Measurements from ENCODE around the gene NCKAP5.

The NCKAP5 gene

GRCh38 chr2:133504566-133505505 lies 63.4 kb downstream of the NCKAP5 start:
- DNase-seq (ENCODE audit: low read depth) = no peak
- H3K4me3 ChIP-seq (ENCODE audit: control insufficient read depth, low read depth, low read length) = no peak overlapping the region
- TF ChIP-seq, protein P1, sequence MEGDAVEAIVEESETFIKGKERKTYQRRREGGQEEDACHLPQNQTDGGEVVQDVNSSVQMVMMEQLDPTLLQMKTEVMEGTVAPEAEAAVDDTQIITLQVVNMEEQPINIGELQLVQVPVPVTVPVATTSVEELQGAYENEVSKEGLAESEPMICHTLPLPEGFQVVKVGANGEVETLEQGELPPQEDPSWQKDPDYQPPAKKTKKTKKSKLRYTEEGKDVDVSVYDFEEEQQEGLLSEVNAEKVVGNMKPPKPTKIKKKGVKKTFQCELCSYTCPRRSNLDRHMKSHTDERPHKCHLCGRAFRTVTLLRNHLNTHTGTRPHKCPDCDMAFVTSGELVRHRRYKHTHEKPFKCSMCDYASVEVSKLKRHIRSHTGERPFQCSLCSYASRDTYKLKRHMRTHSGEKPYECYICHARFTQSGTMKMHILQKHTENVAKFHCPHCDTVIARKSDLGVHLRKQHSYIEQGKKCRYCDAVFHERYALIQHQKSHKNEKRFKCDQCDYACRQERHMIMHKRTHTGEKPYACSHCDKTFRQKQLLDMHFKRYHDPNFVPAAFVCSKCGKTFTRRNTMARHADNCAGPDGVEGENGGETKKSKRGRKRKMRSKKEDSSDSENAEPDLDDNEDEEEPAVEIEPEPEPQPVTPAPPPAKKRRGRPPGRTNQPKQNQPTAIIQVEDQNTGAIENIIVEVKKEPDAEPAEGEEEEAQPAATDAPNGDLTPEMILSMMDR (conservative IDR thresholded peaks at IDR 0.05; ENCODE audit: control insufficient read depth, insufficient read depth, low read depth, low read length) = no peak

- no peak for DNase-seq (ENCODE audit: low read depth)
- no peak overlapping the region for H3K4me3 ChIP-seq (ENCODE audit: control insufficient read depth, low read depth, low read length)
- TF ChIP-seq, protein P1 (conservative IDR thresholded peaks at IDR 0.05; ENCODE audit: control insufficient read depth, insufficient read depth, low read depth, low read length) = no peak
Measured at GRCh38 chr2:133503927-133504326, 64.3 kb downstream of the NCKAP5 start.

GRCh38 chr2:133503323-133503722 lies 64.9 kb downstream of the NCKAP5 start:
- TF ChIP-seq, protein P1 (conservative IDR thresholded peaks at IDR 0.05; ENCODE audit: control insufficient read depth, insufficient read depth, low read depth, low read length) = no peak
- H3K4me3 ChIP-seq (ENCODE audit: control insufficient read depth, low read depth, low read length) = no peak overlapping the region
- DNase-seq (ENCODE audit: low read depth) = no peak

DNA sequence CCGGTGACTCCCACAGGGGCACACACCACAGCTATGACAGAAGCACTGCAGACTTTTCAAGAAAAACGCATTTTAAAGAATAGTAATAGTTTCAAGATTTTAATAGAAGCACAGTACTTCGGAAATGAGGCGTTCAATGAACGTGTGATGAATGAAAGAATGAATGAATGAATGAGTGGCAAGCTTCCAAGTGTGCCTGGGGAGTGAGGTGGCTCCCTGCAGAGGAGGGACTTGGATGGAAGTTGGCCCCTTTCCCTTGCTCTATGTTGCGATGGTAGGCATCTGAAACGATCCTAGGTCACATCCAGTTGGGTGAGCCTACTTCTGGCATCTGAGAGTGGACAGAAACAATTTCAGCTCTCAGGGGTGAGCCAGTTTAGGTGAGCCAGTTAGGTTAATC lies 65.6 kb downstream of the NCKAP5 start:
- no peak for DNase-seq (ENCODE audit: low read depth)
- no peak overlapping the region for H3K4me3 ChIP-seq (ENCODE audit: control insufficient read depth, low read depth, low read length)
- TF ChIP-seq, protein P1 (conservative IDR thresholded peaks at IDR 0.05; ENCODE audit: control insufficient read depth, insufficient read depth, low read depth, low read length) = no peak

DNA sequence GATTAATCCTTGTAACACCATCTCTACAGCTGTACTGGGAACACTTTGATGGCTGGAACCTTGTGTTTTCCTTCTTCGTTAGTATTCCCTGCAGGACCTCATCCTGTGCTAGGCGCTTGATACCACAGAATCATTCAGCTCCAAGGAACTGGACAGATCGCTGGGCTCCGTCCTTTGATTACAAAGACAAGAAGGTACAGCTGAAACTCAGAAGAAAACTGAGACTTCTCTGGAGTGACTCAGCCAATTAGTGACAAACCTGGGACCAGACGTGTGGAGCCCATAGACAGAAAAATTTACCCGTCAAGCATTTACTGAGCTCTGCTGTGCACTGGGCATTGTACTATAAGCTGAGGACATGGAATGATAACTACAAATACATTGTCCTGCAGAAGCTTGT lies 67.3 kb downstream of the NCKAP5 start:
- no peak overlapping the region for H3K4me3 ChIP-seq (ENCODE audit: control insufficient read depth, low read depth, low read length)
- no peak for DNase-seq (ENCODE audit: low read depth)
- TF ChIP-seq, protein P1 (conservative IDR thresholded peaks at IDR 0.05; ENCODE audit: control insufficient read depth, insufficient read depth, low read depth, low read length) = no peak

- H3K4me3 ChIP-seq (ENCODE audit: control insufficient read depth, low read depth, low read length) = no peak overlapping the region
- TF ChIP-seq, protein P1 (conservative IDR thresholded peaks at IDR 0.05; ENCODE audit: control insufficient read depth, insufficient read depth, low read depth, low read length) = no peak
- DNase-seq (ENCODE audit: low read depth) = no peak
Measured at GRCh38 chr2:133498662-133499585, 69.3 kb downstream of the NCKAP5 start.

Measured in fibroblast of mammary gland (primary cell).